ENCODE data around the gene PRDM7.
"Not testable (repeated sequence)": the region's sequence is repeated elsewhere in the genome, so short reads cannot be mapped to it uniquely, and the experiment has no call there.

The PRDM7 gene

DNA sequence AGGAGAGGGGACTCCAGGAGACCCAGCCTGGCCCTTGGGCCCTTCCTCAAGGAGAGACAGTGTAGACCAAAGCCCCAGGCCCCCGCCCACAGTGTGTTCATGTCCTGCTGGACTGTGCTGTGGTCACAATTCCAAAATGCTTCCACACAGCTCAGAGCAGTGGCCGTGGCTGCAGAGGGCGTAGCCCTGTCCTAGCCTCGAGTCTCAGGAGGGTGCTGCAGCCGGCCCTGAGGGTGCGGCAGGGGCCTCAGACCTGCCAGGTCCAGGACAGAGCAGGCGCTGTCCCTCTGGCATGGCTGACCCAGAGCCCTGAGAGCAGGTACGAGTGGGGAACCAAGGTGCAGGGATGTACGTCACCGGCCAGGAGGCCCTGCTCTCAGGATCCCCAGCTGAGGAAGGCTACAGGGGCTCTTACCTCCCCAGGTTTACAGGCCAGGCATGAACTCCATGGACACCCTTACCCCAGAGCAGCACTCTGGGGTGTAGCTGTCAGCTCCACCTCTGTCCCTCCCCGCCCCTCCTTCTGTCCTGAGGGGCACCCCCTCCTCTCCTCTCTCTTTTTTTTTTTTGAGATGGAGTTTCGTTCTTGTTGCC is 65.1 kb downstream of the PRDM7 start:
- H3K4me3 ChIP-seq = no peak overlapping the region
- peaks cover 0 to 64% (median 44%) of the 10 kb centered on the region in 11 experiments; a peak in 18 of 22 replicates for H4K20me1 ChIP-seq
- H3K27me3 ChIP-seq = peaks cover 42 to 69% (median 58%) of the 10 kb centered on the region in 11 experiments
- no peak overlapping the region for H3K9ac ChIP-seq
- no peak overlapping the region for H3K27ac ChIP-seq
- H3K36me3 ChIP-seq = no peaks in the 10 kb centered on the region
- no peaks in the 10 kb centered on the region for H3K9me3 ChIP-seq (replicated peaks in 1 of 11)
- no peak for TF ChIP-seq Cebpa-rat (IDR thresholded peaks at IDR 0.05)
- peaks cover 23 to 65% (median 61%) of the 10 kb centered on the region in 10 experiments for H3K4me1 ChIP-seq
- peak overlapping the region in 9 of 11 experiments; percentile 50 to 96 (median 81); a peak in 14 of 22 replicates for H3K4me2 ChIP-seq

GRCh38 chr16:90011508-90011819 is 65.7 kb downstream of the PRDM7 start:
- no peak overlapping the region for H3K27ac ChIP-seq
- H3K36me3 ChIP-seq = no peaks in the 10 kb centered on the region
- H4K20me1 ChIP-seq = peaks cover 0 to 65% (median 49%) of the 10 kb centered on the region in 11 experiments; a peak in 18 of 22 replicates
- H3K4me1 ChIP-seq = peaks cover 23 to 67% (median 61%) of the 10 kb centered on the region in 10 experiments
- H3K4me3 ChIP-seq = no peak overlapping the region; a peak in 1 of 20 replicates
- H3K9ac ChIP-seq = no peak overlapping the region
- no peak for TF ChIP-seq Cebpa-rat (IDR thresholded peaks at IDR 0.05)
- peak overlapping the region in 9 of 11 experiments; percentile 50 to 96 (median 81); a peak in 18 of 22 replicates for H3K4me2 ChIP-seq
- H3K27me3 ChIP-seq = peaks cover 37 to 67% (median 53%) of the 10 kb centered on the region in 11 experiments
- no peaks in the 10 kb centered on the region for H3K9me3 ChIP-seq (replicated peaks in 1 of 11)

GRCh38 chr16:90010676-90011507 is 66.2 kb downstream of the PRDM7 start:
- Histone ChIP-seq H3K4me2 (peak overlapping the region in 9 of 11 experiments; percentile 50 to 96 (median 81); a peak in 18 of 22 replicates), H4K20me1 (peaks cover 0 to 66% (median 54%) of the 10 kb centered on the region in 11 experiments; a peak in 18 of 22 replicates), H3K27me3 (peaks cover 37 to 67% (median 52%) of the 10 kb centered on the region in 11 experiments), H3K9ac (0 out of 22 replicates have a peak overlapping the region, but pooled peaks of 1 of the 11 experiments have one; percentile 19), H3K4me3 (no peak overlapping the region; a peak in 1 of 20 replicates), H3K27ac (no peak overlapping the region), H3K4me1 (peaks cover 23 to 67% (median 61%) of the 10 kb centered on the region in 10 experiments), H3K36me3 (no peaks in the 10 kb centered on the region), H3K9me3 (replicated peaks in 1 of 11) (no peaks in the 10 kb centered on the region)
- TF ChIP-seq Cebpa-rat (IDR thresholded peaks at IDR 0.05) = no peak

DNA sequence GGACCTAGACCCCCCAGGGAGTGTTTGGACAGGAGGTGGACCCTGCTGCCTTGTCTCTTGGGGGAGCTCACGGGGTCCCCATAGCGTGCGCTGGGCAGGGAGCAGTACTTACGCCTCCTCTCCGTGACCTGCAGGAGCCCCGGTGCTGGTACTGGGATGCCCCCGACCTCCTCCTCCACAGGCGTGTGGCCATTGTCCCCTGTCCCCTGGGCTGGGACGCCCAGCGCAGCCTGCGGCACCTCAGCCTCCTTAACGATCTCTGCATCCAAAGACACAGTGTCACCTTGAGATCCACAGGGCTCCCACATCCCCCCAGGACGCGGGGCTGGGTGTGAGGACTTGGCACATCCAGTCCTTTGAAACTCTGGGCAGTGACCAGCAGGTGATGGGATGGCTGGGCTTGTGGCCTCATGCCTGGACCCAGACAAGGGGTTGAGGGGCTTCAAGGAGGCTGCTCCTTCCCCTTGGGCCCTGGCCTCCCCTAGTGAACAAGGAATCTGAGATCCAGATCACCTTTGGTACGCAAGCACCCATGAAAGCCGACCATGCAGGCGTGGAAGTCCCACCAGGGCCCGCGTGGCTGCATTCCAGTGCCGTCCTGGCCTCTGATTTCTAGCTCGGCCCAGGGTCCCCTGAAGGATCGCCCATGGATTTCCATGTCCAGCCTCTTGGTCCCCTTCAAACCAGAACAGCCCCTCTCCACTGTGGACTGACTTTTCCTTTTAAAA is 67.8 kb downstream of the PRDM7 start:
- Histone ChIP-seq H3K9ac (peak overlapping the region in 2 of 11 experiments; percentile 14 to 33; a peak in 4 of 22 replicates), H3K27ac (0 out of 22 replicates have a peak overlapping the region, but pooled peaks of 1 of the 11 experiments have one; percentile 21), H3K36me3 (no peaks in the 10 kb centered on the region), H3K4me1 (peaks cover 23 to 67% (median 61%) of the 10 kb centered on the region in 10 experiments), H3K27me3 (peaks cover 43 to 70% (median 53%) of the 10 kb centered on the region in 11 experiments), H3K9me3 (replicated peaks in 1 of 11) (no peaks in the 10 kb centered on the region), H3K4me3 (peak overlapping the region in 6 of 10 experiments; percentile 15 to 46 (median 34); a peak in 9 of 20 replicates), H4K20me1 (peaks cover 0 to 77% (median 69%) of the 10 kb centered on the region in 11 experiments; a peak in 18 of 22 replicates), H3K4me2 (peak overlapping the region; percentile 77 to 99 (median 94))
- no peak for TF ChIP-seq Cebpa-rat (IDR thresholded peaks at IDR 0.05)

GRCh38 chr16:90008708-90009145 is 68.4 kb downstream of the PRDM7 start:
- TF ChIP-seq Cebpa-rat (IDR thresholded peaks at IDR 0.05) = peak in 2 of 11 experiments; percentile 54 to 87; a peak in 4 of 22 replicates
- Histone ChIP-seq H3K4me3 (peak overlapping the region in 6 of 10 experiments; percentile 15 to 46 (median 34); a peak in 9 of 20 replicates), H3K36me3 (no peaks in the 10 kb centered on the region), H3K4me2 (peak overlapping the region; percentile 77 to 99 (median 94)), H3K9ac (peak overlapping the region in 2 of 11 experiments; percentile 14 to 33; a peak in 2 of 22 replicates), H4K20me1 (peaks cover 0 to 78% (median 69%) of the 10 kb centered on the region in 11 experiments; a peak in 18 of 22 replicates), H3K27me3 (peaks cover 43 to 70% (median 53%) of the 10 kb centered on the region in 11 experiments), H3K9me3 (replicated peaks in 1 of 11) (no peaks in the 10 kb centered on the region), H3K4me1 (peaks cover 23 to 67% (median 61%) of the 10 kb centered on the region in 10 experiments), H3K27ac (peak overlapping the region in 4 of 11 experiments; percentile 26 to 59 (median 48); a peak in 4 of 22 replicates)

- H3K36me3 ChIP-seq = not testable (repeated sequence)
- peak overlapping the region in 2 of 11 experiments; percentile 41 to 53; a peak in 2 of 22 replicates for H3K27ac ChIP-seq
- peak overlapping the region in 10 of 11 experiments; percentile 3 to 81 (median 65); a peak in 17 of 22 replicates for H3K4me2 ChIP-seq
These were observed 69.4 kb downstream of the PRDM7 start for GRCh38 chr16:90007635-90008234.

DNA sequence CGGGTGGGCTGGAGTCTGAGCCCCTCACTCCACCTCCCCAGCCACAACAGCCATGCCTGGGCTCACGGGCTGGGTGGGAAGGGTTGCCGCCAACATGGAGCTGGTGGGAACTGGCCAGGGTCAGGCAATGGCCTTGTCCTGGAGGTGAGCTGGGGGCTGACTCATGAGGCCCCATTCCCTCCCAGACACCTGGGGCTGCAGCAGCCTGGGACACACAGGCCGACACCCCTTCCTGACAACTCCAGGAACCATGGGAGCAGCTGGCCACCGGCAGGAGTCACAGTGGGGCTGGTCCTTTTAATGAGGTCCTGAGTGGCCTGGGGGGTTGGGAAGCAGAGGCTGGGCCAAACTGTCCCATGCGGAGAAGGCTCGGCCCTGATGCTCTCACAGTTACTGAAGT is 70.1 kb downstream of the PRDM7 start:
- H3K4me3 ChIP-seq = no peak overlapping the region
- peaks cover 19 to 50% (median 48%) of the 10 kb centered on the region in 10 experiments for H3K4me1 ChIP-seq
- no peak overlapping the region for H3K9ac ChIP-seq
- H3K9me3 ChIP-seq (replicated peaks in 1 of 11) = no peaks in the 10 kb centered on the region
- H3K4me2 ChIP-seq = peak overlapping the region in 9 of 11 experiments; percentile 47 to 81 (median 67); a peak in 15 of 22 replicates
- no peak overlapping the region for H3K27ac ChIP-seq
- peaks cover 0 to 82% (median 69%) of the 10 kb centered on the region in 11 experiments; a peak in 18 of 22 replicates for H4K20me1 ChIP-seq
- H3K36me3 ChIP-seq = no peaks in the 10 kb centered on the region
- peaks cover 41 to 60% (median 49%) of the 10 kb centered on the region in 11 experiments for H3K27me3 ChIP-seq
- no peak for TF ChIP-seq Cebpa-rat (IDR thresholded peaks at IDR 0.05)

More at GRCh38 chr16:90007635-90008234, 69.4 kb downstream of the PRDM7 start:
- H3K4me1 ChIP-seq = peaks cover 19 to 58% (median 52%) of the 10 kb centered on the region in 10 experiments
- H3K9ac ChIP-seq; H3K4me3 ChIP-seq; H3K9me3 ChIP-seq (replicated peaks in 1 of 11): not testable (repeated sequence)
- H3K27me3 ChIP-seq = peaks cover 43 to 67% (median 53%) of the 10 kb centered on the region in 11 experiments
- H4K20me1 ChIP-seq = peaks cover 0 to 78% (median 68%) of the 10 kb centered on the region in 11 experiments; a peak in 18 of 22 replicates

All from BLaER1 treated with 17β-estradiol and CSF1 and Interleukin-3, amounts not matched to agents 10 nM and 100 nM (cell line).